HG03135 (cell line): ENCODE results near the gene CDIP1.

Experiments
- ATAC-seq: cut with Tn5 transposase; IDR thresholded peaks from one replicate; pipeline ENCODE4 v1.9.1; 2021; ENCODE audit warnings: mild to moderate bottlenecking, moderate library complexity; ENCODE audit not compliant: unreplicated experiment

CDIP1 gene

GRCh38 chr16:4515611-4516233, 22.9 kb downstream of the CDIP1 start:
- peak; percentile 55 for ATAC-seq

- no peak for ATAC-seq
These were observed 24.0 kb downstream of the CDIP1 start for GRCh38 chr16:4514606-4515005.

- no peak for ATAC-seq
These were observed 24.7 kb downstream of the CDIP1 start for GRCh38 chr16:4513881-4514280.

- no peak for ATAC-seq
These were observed 25.3 kb downstream of the CDIP1 start for GRCh38 chr16:4513086-4513860.

GRCh38 chr16:4512473-4512872, 26.1 kb downstream of the CDIP1 start:
- ATAC-seq: no peak

GRCh38 chr16:4511441-4512082, 27.0 kb downstream of the CDIP1 start:
- ATAC-seq: no peak

GRCh38 chr16:4510747-4511426, 27.7 kb downstream of the CDIP1 start:
- no peak for ATAC-seq

- no peak for ATAC-seq
These were observed 28.4 kb downstream of the CDIP1 start for GRCh38 chr16:4510131-4510530.

- no peak for ATAC-seq
These were observed 29.2 kb downstream of the CDIP1 start for GRCh38 chr16:4509420-4509819.

- ATAC-seq: no peak
These were observed 29.8 kb downstream of the CDIP1 start for GRCh38 chr16:4508806-4509205.

GRCh38 chr16:4507588-4508345, 30.8 kb downstream of the CDIP1 start:
- no peak for ATAC-seq

- ATAC-seq: no peak
These were observed 32.1 kb downstream of the CDIP1 start for GRCh38 chr16:4506450-4506849.

- ATAC-seq: peak; percentile 88
These were observed 33.0 kb downstream of the CDIP1 start for GRCh38 chr16:4505356-4506147.

GRCh38 chr16:4501071-4501478, 37.5 kb downstream of the CDIP1 start:
- ATAC-seq: no peak

GRCh38 chr16:4500272-4500671, 38.3 kb downstream of the CDIP1 start:
- ATAC-seq: no peak

- ATAC-seq: no peak
These were observed 39.4 kb downstream of the CDIP1 start for GRCh38 chr16:4499196-4499555.

- no peak for ATAC-seq
These were observed 39.9 kb downstream of the CDIP1 start for GRCh38 chr16:4498546-4499195.

GRCh38 chr16:4496305-4496704, 42.3 kb downstream of the CDIP1 start:
- no peak for ATAC-seq

GRCh38 chr16:4495766-4496165, 42.8 kb downstream of the CDIP1 start:
- no peak for ATAC-seq
